K562 (cell line): Measurements from ENCODE around the gene RPL15. TPM values are rescaled to one million over a fixed set of nuclear protein-coding genes. Genes with fewer than 3 reads are reported as not detected.

ENCODE experiments used
- ARID1B ChIP-seq: fragments of 450-650 bp; IDR thresholded peaks from 2 replicates; pipeline ENCODE4 v1.6.1; 2016; ENCODE audit warnings: antibody characterized with exemption, mild to moderate bottlenecking, inconsistent platforms
- CAMTA2 ChIP-seq: fragments of 250-450 bp; sonication (Bioruptor Pico); conservative IDR thresholded peaks from 2 replicates; pipeline ENCODE4 v1.5.1; 2022
- CBFB ChIP-seq: sonication (generic); formaldehyde crosslinking; IDR thresholded peaks from 2 replicates; pipeline ENCODE4 v1.4.0; 2020; ENCODE audit warnings: mild to moderate bottlenecking, missing genetic modification reagents
- FOXJ3 ChIP-seq: sonication (generic); formaldehyde crosslinking; IDR thresholded peaks from 2 replicates; pipeline ENCODE4 v1.4.0; 2020; ENCODE audit warnings: mild to moderate bottlenecking, missing genetic modification reagents
- HMGN3 ChIP-seq: IDR thresholded peaks from 2 replicates; pipeline ENCODE4 v1.6.1; 2011; ENCODE audit warnings: borderline replicate concordance, low read depth, mild to moderate bottlenecking, mixed read lengths, low read length; ENCODE audit not compliant: insufficient read length; ENCODE audit errors: extremely low read depth
- ILF3 ChIP-seq: fragments of 450-650 bp; IDR thresholded peaks from 2 replicates; pipeline ENCODE4 v1.6.1; 2018; ENCODE audit warnings: antibody characterized with exemption, mild to moderate bottlenecking, moderate library complexity, borderline replicate concordance
- KAT7 ChIP-seq: sonication (generic); formaldehyde crosslinking; IDR thresholded peaks from 2 replicates; pipeline ENCODE4 v1.8.0; 2022; ENCODE audit warnings: missing genetic modification reagents, mild to moderate bottlenecking, borderline replicate concordance
- MTA3 ChIP-seq: fragments of 450-650 bp; formaldehyde crosslinking; IDR thresholded peaks from 2 replicates; pipeline ENCODE4 v1.6.1; 2017; ENCODE audit warnings: mild to moderate bottlenecking, borderline replicate concordance
- NR3C1 ChIP-seq: sonication (generic); formaldehyde crosslinking; IDR thresholded peaks from 2 replicates; pipeline ENCODE4 v1.8.1; 2022; ENCODE audit warnings: missing genetic modification reagents
- RBBP5 ChIP-seq: fragments of 200-600 bp; sonication (generic); IDR thresholded peaks from 2 replicates; pipeline ENCODE4 v1.6.1; 2012; ENCODE audit warnings: borderline replicate concordance, mild to moderate bottlenecking, low read length, control low read depth, inconsistent platforms; ENCODE audit not compliant: insufficient read depth, poor library complexity, severe bottlenecking
- RCOR1 ChIP-seq, 2 experiments: IDR thresholded peaks; 2 replicates each; pipeline ENCODE4 v1.6.1; 2012; ENCODE audit warnings: low read depth in 2 of 2, low read length in 2 of 2, borderline replicate concordance in 1 of 2, improper control_type of control experiment in 1 of 2
- SMAD4 ChIP-seq: fragments of 250-450 bp; sonication (Bioruptor Pico); conservative IDR thresholded peaks from 2 replicates; pipeline ENCODE4 v1.8.0; 2021; ENCODE audit warnings: inconsistent platforms, mild to moderate bottlenecking, moderate library complexity
- ZNF133 ChIP-seq: fragments of 250-450 bp; sonication (Bioruptor Pico); IDR thresholded peaks from 2 replicates; pipeline ENCODE4 v1.4.0; 2020; ENCODE audit warnings: mild to moderate bottlenecking
- ZNF282 ChIP-seq: sonication (generic); formaldehyde crosslinking; IDR thresholded peaks from 2 replicates; pipeline ENCODE4 v1.8.1; 2023; ENCODE audit warnings: missing genetic modification reagents
- ZNF347 ChIP-seq: fragments of 450-650 bp; formaldehyde crosslinking; IDR thresholded peaks from 2 replicates; pipeline ENCODE4 v1.4.0; 2020; ENCODE audit warnings: low read depth, mild to moderate bottlenecking, moderate library complexity
- ZNF75A ChIP-seq: fragments of 450-650 bp; formaldehyde crosslinking; IDR thresholded peaks from 2 replicates; pipeline ENCODE4 v1.4.0; 2020; ENCODE audit warnings: mild to moderate bottlenecking
- ZNF766 ChIP-seq: fragments of 200-800 bp; sonication (Bioruptor generic); conservative IDR thresholded peaks from 2 replicates; pipeline ENCODE4 v1.6.1; 2016; ENCODE audit warnings: missing genetic modification characterization, missing compliant biosample characterization
- polyA plus RNA-seq, 8 experiments: library from polyadenylated mRNA; depleted of rRNA in 4 of 8; stranded (reverse) in 5 of 8; unstranded in 3 of 8; fragments of >200 nt; fragmentation: Nextera tagmentation in 2 of 8; fragmentation: Illumina TruSeq in 1 of 8; extraction: Ambion mirVana in 2 of 8; extraction: Trizol in 1 of 8; gene quantifications; 2 replicates each; pipeline versions ENCODE4 v1.2.1 to v1.2.3, GENCODE V29; 2011 to 2014; ENCODE audit warnings: inconsistent platforms in 1 of 8, missing spikeins in 1 of 8
- total RNA-seq, 7 experiments: library from RNA; depleted of rRNA in 6 of 7; stranded (reverse); fragments of >200 nt in 6 of 7; fragmentation: Illumina TruSeq in 2 of 7; extraction: Trizol in 2 of 7; gene quantifications; 2 replicates each; pipeline versions ENCODE4 v1.2.1 to v1.2.3, GENCODE V29; 2011 to 2021; ENCODE audit warnings: low replicate concordance in 1 of 7
- TF ChIP-seq, protein P1 (sequence below), 2 experiments: fragments of 450-650 bp; IDR thresholded peaks; 2 replicates each; pipeline ENCODE4 v1.6.1; 2016; ENCODE audit warnings: mild to moderate bottlenecking in 2 of 2, borderline replicate concordance in 1 of 2, low read depth in 1 of 2, moderate library complexity in 1 of 2
- TF ChIP-seq, protein P2 (sequence below): fragments of 250-450 bp; sonication (Bioruptor Pico); IDR thresholded peaks from 2 replicates; pipeline ENCODE4 v1.9.0; 2021; ENCODE audit warnings: mild to moderate bottlenecking

RPL15 gene
- total and polyA plus RNA-seq, 9 of the 15 experiments (the other 6 are each of a cell fraction or from before 2014, with no cell fraction given): 2,393 to 8,850 (median 3,928) TPM

DNA sequence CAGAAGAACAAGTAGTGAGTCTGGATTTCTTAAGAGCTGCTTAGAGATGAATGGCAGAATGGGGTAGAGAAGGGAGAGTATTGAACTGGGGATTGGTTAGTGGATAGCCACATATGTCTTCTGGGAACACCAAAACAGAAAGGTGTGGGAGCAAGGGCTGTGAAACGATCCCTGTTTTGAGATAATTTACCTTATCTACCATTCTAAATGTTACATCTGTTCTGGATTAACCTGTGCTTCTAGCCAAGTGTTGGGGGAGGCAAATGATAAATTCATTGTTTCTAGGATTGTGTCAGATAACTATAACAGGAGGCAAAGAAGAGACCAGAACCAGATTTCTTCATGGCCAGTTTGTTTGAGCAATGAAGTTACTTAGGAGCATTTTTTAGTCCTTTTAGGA is 36.6 kb downstream of the RPL15 start (continued):
- TF ChIP-seq, protein P1, sequence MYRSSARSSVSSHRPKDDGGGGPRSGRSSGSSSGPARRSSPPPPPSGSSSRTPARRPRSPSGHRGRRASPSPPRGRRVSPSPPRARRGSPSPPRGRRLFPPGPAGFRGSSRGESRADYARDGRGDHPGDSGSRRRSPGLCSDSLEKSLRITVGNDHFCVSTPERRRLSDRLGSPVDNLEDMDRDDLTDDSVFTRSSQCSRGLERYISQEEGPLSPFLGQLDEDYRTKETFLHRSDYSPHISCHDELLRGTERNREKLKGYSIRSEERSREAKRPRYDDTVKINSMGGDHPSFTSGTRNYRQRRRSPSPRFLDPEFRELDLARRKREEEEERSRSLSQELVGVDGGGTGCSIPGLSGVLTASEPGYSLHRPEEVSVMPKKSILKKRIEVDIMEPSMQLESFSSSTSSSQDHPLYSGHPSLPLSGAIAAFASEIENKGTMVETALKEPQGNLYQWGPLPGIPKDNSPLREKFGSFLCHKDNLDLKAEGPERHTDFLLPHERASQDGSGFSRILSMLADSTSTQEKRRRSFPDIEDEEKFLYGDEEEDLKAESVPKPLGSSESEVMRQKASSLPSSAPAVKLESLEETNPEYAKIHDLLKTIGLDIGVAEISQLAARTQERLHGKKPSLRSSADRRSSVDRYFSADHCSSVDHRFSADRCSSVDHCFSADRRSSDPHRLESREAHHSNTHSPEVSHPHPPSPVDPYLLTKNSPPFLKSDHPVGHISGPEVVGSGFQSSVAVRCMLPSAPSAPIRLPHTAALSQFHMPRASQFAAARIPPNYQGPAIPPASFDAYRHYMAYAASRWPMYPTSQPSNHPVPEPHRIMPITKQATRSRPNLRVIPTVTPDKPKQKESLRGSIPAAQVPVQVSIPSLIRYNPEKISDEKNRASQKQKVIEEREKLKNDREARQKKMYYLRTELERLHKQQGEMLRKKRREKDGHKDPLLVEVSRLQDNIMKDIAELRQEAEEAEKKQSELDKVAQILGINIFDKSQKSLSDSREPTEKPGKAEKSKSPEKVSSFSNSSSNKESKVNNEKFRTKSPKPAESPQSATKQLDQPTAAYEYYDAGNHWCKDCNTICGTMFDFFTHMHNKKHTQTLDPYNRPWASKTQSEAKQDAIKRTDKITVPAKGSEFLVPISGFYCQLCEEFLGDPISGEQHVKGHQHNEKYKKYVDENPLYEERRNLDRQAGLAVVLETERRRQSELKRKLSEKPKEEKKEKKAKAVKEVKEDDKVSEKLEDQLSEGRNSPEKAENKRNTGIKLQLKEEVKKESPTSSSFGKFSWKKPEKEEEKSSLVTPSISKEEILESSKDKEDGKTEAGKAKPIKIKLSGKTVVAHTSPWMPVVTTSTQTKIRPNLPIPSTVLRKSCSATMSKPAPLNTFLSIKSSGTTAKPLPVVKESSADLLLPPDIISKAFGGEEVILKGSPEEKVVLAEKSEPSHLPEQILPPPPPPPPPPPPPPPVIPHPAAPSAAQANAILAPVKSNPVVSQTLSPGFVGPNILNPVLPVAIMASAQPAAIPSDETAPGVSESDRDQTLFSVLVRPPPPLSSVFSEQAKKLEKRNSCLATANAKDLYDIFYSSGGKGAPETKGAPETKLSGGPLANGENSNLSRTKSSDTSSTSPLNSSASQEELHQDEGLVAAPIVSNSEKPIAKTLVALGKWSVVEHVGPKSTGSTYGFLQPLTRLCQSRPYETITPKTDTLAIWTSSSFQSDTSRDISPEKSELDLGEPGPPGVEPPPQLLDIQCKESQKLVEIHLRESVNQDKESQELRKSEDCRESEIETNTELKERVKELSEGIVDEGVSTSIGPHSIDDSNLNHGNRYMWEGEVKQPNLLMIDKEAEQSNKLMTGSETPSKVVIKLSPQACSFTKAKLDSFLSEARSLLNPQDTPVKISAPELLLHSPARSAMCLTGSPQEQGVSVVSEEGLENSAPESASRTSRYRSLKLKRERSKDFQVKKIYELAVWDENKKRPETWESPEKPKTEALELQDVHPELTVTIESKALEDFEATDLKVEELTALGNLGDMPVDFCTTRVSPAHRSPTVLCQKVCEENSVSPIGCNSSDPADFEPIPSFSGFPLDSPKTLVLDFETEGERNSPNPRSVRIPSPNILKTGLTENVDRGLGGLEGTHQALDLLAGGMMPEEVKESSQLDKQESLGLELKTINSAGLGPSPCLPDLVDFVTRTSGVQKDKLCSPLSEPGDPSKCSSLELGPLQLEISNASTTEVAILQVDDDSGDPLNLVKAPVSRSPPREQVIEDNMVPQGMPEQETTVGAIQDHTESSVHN (IDR thresholded peaks at IDR 0.05; ENCODE audit: borderline replicate concordance in 1 of 2, low read depth in 1 of 2): no peak
- TF ChIP-seq HMGN3 (no peak), ZNF282 (CRISPR knock-in tag) (no peak), ZNF766 (CRISPR knock-in tag) (no peak), ILF3 (no peak), CBFB (CRISPR knock-in tag) (no peak), NR3C1 (CRISPR knock-in tag) (no peak), ZNF75A (CRISPR knock-in tag) (no peak), RCOR1 (IDR thresholded peaks at IDR 0.05; ENCODE audit: borderline replicate concordance in 1 of 2, low read depth in 2 of 2, low read length in 2 of 2) (0 out of 4 replicates have a peak, but pooled peaks of 1 of the 2 experiments have one; percentile 13), RBBP5 (no peak), FOXJ3 (CRISPR knock-in tag) (no peak), ARID1B (peak; percentile 69), MTA3 (no peak), ZNF347 (CRISPR knock-in tag) (no peak), ZNF133 (no peak), SMAD4 (CRISPR knock-in tag) (no peak), CAMTA2 (CRISPR knock-in tag) (no peak), KAT7 (no peak)
- TF ChIP-seq, protein P2, sequence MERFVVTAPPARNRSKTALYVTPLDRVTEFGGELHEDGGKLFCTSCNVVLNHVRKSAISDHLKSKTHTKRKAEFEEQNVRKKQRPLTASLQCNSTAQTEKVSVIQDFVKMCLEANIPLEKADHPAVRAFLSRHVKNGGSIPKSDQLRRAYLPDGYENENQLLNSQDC (CRISPR knock-in tag): no peak
